GM23338 (cell line): Measurements from ENCODE around the gene SLC41A3. TPM values are rescaled to one million over a fixed set of nuclear protein-coding genes. Genes with fewer than 3 reads are reported as not detected.

ENCODE experiments used
- ATAC-seq: fragments of 200-7000 bp; cut with Tn5 transposase; 3 replicates; pipeline ENCODE4 v1.9.1; 2020
- DNase-seq: peaks from one replicate; pipeline ENCODE4 v3.0.0-alpha.2; 2015; ENCODE audit warnings: low spot score
- H2AFZ ChIP-seq: fragments of 200-600 bp; sonication (generic); 2 replicates; pipeline ENCODE4 v1.8.0; 2016; ENCODE audit warnings: antibody characterized with exemption, mild to moderate bottlenecking, moderate library complexity
- H3F3A ChIP-seq: fragments of 200-600 bp; sonication (generic); replicated peaks from 2 replicates; pipeline ENCODE4 v1.8.0; 2017; ENCODE audit warnings: antibody characterized with exemption, mixed run types, low read depth
- H3K27ac ChIP-seq: fragments of 200-600 bp; sonication (generic); 2 replicates; pipeline ENCODE4 v1.6.1; 2016; ENCODE audit warnings: low read depth
- H3K27me3 ChIP-seq: fragments of 200-600 bp; sonication (generic); 2 replicates; pipeline ENCODE4 v1.8.0; 2016; ENCODE audit warnings: mild to moderate bottlenecking, mixed run types, moderate library complexity; ENCODE audit not compliant: insufficient read depth
- H3K36me3 ChIP-seq: fragments of 200-600 bp; sonication (generic); 2 replicates; pipeline ENCODE4 v1.8.0; 2016; ENCODE audit warnings: mild to moderate bottlenecking; ENCODE audit not compliant: insufficient read depth
- H3K4me1 ChIP-seq: fragments of 200-600 bp; sonication (generic); 2 replicates; pipeline ENCODE4 v1.8.0; 2016; ENCODE audit warnings: mild to moderate bottlenecking, moderate library complexity; ENCODE audit not compliant: insufficient read depth
- H3K4me2 ChIP-seq: fragments of 200-600 bp; sonication (generic); 2 replicates; pipeline ENCODE4 v1.7.1; 2017; ENCODE audit warnings: mixed run types
- H3K4me3 ChIP-seq: fragments of 200-600 bp; sonication (generic); 2 replicates; pipeline ENCODE4 v1.6.1; 2016; ENCODE audit warnings: mixed run types
- H3K79me2 ChIP-seq: fragments of 200-600 bp; sonication (generic); replicated peaks from 2 replicates; pipeline ENCODE4 v1.8.0; 2017; ENCODE audit warnings: mild to moderate bottlenecking; ENCODE audit not compliant: insufficient read depth
- H3K9me2 ChIP-seq: fragments of 200-600 bp; sonication (generic); 2 replicates; pipeline ENCODE4 v1.8.0; 2017; ENCODE audit not compliant: insufficient read depth
- H4K20me1 ChIP-seq: fragments of 200-600 bp; sonication (generic); replicated peaks from 2 replicates; pipeline ENCODE4 v1.8.0; 2017; ENCODE audit warnings: mild to moderate bottlenecking; ENCODE audit not compliant: insufficient read depth
- H3K27ac Mint-ChIP-seq: 2 replicates; pipeline ENCODE4 v1.8.0; 2020; ENCODE audit warnings: inconsistent platforms, mild to moderate bottlenecking, moderate library complexity, mixed read lengths
- H3K27me3 Mint-ChIP-seq: 3 replicates; pipeline ENCODE4 v1.8.0; 2022; ENCODE audit warnings: low read depth, mild to moderate bottlenecking, moderate library complexity, mixed read lengths, inconsistent platforms; ENCODE audit not compliant: insufficient read depth, poor library complexity
- H3K36me3 Mint-ChIP-seq: 3 replicates; pipeline ENCODE4 v1.8.0; 2021; ENCODE audit warnings: low read depth, mild to moderate bottlenecking, inconsistent platforms, moderate library complexity, mixed read lengths
- H3K4me1 Mint-ChIP-seq: 3 replicates; pipeline ENCODE4 v1.8.0; 2020; ENCODE audit warnings: mild to moderate bottlenecking, inconsistent platforms, mixed read lengths
- H3K4me3 Mint-ChIP-seq: 3 replicates; pipeline ENCODE4 v1.8.0; 2021; ENCODE audit warnings: moderate library complexity, mild to moderate bottlenecking, inconsistent platforms, mixed read lengths
- H3K9me3 Mint-ChIP-seq: 3 replicates; pipeline ENCODE4 v1.8.0; 2020; ENCODE audit warnings: moderate library complexity, mild to moderate bottlenecking, inconsistent platforms, mixed read lengths
- CREB1 ChIP-seq: fragments of 250-450 bp; sonication (Bioruptor Pico); IDR thresholded peaks from 2 replicates; pipeline ENCODE4 v1.5.0; 2020; ENCODE audit warnings: low read depth, mild to moderate bottlenecking, moderate library complexity
- EZH2 ChIP-seq: fragments of 200-600 bp; sonication (generic); IDR thresholded peaks from one replicate; pipeline ENCODE4 v1.8.0; 2017; ENCODE audit warnings: antibody characterized with exemption, mild to moderate bottlenecking, low read depth; ENCODE audit not compliant: unreplicated experiment
- EZH2phosphoT487 ChIP-seq: fragments of 200-600 bp; sonication (generic); IDR thresholded peaks from one replicate; pipeline ENCODE4 v1.8.1; 2018; ENCODE audit warnings: antibody characterized with exemption; ENCODE audit not compliant: unreplicated experiment
- JUNB ChIP-seq: IDR thresholded peaks from one replicate; pipeline ENCODE4 v1.6.1; 2016; ENCODE audit warnings: antibody characterized with exemption; ENCODE audit not compliant: unreplicated experiment
- NANOG ChIP-seq: IDR thresholded peaks from 2 replicates; pipeline ENCODE4 v1.6.1; 2016; ENCODE audit warnings: antibody characterized with exemption, borderline replicate concordance
- POLR2AphosphoS5 ChIP-seq: IDR thresholded peaks from 2 replicates; pipeline ENCODE4 v1.6.1; 2016; ENCODE audit warnings: antibody characterized with exemption, low read depth
- STAT1 ChIP-seq: IDR thresholded peaks from one replicate; pipeline ENCODE4 v1.6.1; 2016; ENCODE audit warnings: antibody characterized with exemption; ENCODE audit not compliant: unreplicated experiment
- ZNF114 ChIP-seq: fragments of 250-450 bp; sonication (Bioruptor Pico); IDR thresholded peaks from 2 replicates; pipeline ENCODE4 v1.5.0; 2020; ENCODE audit warnings: mild to moderate bottlenecking, moderate library complexity
- ZNF331 ChIP-seq: fragments of 250-450 bp; sonication (Bioruptor Pico); IDR thresholded peaks from 2 replicates; pipeline ENCODE4 v1.5.0; 2020; ENCODE audit warnings: low read depth, mild to moderate bottlenecking, moderate library complexity
- polyA plus RNA-seq: library from polyadenylated mRNA; unstranded; fragments of >200 nt; fragmentation: Nextera tagmentation; extraction: Ambion mirVana; gene quantifications from 2 replicates; pipeline ENCODE4 v1.2.1, GENCODE V29; 2016
- total RNA-seq: library from RNA; depleted of rRNA; stranded (reverse); fragments of >200 nt; shearing (Covaris generic); gene quantifications from 2 replicates; pipeline ENCODE4 v1.2.3, GENCODE V29; 2014
- TF ChIP-seq, protein P1 (sequence below): IDR thresholded peaks from one replicate; pipeline ENCODE4 v1.6.1; 2018; ENCODE audit warnings: antibody characterized with exemption; ENCODE audit not compliant: unreplicated experiment
- TF ChIP-seq, protein P2 (sequence below): IDR thresholded peaks from 2 replicates; pipeline ENCODE4 v1.6.1; 2016; ENCODE audit warnings: antibody characterized with exemption
- TF ChIP-seq, protein P3 (sequence below): fragments of 250-450 bp; sonication (Bioruptor Pico); IDR thresholded peaks from 2 replicates; pipeline ENCODE4 v1.5.0; 2020; ENCODE audit warnings: mild to moderate bottlenecking, moderate library complexity
- TF ChIP-seq, protein P4 (sequence below), 2 experiments: fragments of 200-600 bp in 1 of 2; sonication (generic) in 1 of 2; conservative IDR thresholded peaks; 2 replicates each; pipeline versions ENCODE4 v1.5.1 to v1.6.1; 2016 to 2017; ENCODE audit warnings: antibody characterized with exemption in 2 of 2, low read depth in 2 of 2, mild to moderate bottlenecking in 2 of 2, moderate library complexity in 1 of 2

SLC41A3 gene
- total and polyA plus RNA-seq, 2 experiments from 2014 or later: 12.1 to 29.8 TPM

DNA sequence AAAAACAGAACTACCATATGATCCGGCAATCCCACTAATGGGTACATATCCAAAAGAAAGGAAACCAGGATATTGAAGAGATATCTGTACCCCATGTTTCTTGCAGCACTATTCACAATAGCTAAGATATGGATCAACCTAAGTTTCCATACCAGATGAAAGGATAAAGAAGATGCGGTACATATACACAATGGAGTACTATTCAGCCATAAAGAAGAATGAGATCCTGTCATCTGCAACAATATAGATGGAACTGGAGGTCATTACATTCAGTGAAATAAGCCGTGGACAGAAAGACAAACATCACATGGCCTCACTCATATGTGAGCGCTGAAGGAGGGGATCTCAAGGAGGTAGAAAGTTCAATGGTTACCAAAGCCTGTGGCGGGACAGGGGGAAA is 3.0 kb downstream of the SLC41A3 start (continued):
- TF ChIP-seq, protein P1, sequence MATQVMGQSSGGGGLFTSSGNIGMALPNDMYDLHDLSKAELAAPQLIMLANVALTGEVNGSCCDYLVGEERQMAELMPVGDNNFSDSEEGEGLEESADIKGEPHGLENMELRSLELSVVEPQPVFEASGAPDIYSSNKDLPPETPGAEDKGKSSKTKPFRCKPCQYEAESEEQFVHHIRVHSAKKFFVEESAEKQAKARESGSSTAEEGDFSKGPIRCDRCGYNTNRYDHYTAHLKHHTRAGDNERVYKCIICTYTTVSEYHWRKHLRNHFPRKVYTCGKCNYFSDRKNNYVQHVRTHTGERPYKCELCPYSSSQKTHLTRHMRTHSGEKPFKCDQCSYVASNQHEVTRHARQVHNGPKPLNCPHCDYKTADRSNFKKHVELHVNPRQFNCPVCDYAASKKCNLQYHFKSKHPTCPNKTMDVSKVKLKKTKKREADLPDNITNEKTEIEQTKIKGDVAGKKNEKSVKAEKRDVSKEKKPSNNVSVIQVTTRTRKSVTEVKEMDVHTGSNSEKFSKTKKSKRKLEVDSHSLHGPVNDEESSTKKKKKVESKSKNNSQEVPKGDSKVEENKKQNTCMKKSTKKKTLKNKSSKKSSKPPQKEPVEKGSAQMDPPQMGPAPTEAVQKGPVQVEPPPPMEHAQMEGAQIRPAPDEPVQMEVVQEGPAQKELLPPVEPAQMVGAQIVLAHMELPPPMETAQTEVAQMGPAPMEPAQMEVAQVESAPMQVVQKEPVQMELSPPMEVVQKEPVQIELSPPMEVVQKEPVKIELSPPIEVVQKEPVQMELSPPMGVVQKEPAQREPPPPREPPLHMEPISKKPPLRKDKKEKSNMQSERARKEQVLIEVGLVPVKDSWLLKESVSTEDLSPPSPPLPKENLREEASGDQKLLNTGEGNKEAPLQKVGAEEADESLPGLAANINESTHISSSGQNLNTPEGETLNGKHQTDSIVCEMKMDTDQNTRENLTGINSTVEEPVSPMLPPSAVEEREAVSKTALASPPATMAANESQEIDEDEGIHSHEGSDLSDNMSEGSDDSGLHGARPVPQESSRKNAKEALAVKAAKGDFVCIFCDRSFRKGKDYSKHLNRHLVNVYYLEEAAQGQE: no peak
- TF ChIP-seq EZH2 (no peak), ZNF114 (CRISPR knock-in tag) (no peak), ZNF331 (no peak)
- TF ChIP-seq, protein P2, sequence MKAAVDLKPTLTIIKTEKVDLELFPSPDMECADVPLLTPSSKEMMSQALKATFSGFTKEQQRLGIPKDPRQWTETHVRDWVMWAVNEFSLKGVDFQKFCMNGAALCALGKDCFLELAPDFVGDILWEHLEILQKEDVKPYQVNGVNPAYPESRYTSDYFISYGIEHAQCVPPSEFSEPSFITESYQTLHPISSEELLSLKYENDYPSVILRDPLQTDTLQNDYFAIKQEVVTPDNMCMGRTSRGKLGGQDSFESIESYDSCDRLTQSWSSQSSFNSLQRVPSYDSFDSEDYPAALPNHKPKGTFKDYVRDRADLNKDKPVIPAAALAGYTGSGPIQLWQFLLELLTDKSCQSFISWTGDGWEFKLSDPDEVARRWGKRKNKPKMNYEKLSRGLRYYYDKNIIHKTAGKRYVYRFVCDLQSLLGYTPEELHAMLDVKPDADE: no peak

DNA sequence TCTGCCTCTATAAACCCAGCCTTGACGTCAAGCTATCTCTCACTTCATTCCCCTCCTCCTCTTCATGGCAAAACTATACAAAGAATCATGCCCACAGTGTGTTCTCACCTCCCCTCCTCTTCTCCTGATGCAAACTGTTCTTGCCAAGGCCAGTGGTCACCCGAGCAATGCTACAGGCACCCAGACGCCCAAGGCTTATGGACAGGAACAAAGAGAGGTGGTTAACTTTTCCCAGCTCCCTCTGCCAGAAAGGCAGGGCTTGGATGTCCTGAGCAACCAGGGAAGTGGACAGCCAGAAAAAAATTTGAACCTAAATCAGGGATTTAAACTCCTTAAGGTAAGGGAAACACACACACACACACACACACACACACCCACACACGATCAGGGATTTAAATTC is 5.1 kb downstream of the SLC41A3 start:
- no peaks in the 10 kb centered on the region; the same call in 2 of the 3 replicates for H3K9me3 Mint-ChIP-seq
- no peak overlapping the region for H3K4me3 Mint-ChIP-seq
- H3K36me3 ChIP-seq: no peaks in the 10 kb centered on the region
- no peaks in the 10 kb centered on the region for H3F3A ChIP-seq
- H3K27me3 ChIP-seq: no peaks in the 10 kb centered on the region
- no peak overlapping the region for H2AFZ ChIP-seq
- ATAC-seq (no peak), DNase-seq (no peak)
- H3K27me3 Mint-ChIP-seq: no peaks in the 10 kb centered on the region
- H3K4me1 ChIP-seq: 0 out of 2 replicates have a peak, but pooled peaks cover 5% of the 10 kb centered on the region
- no peak overlapping the region for H3K4me2 ChIP-seq
- no peak overlapping the region for H3K27ac Mint-ChIP-seq
- no peak overlapping the region for H3K4me3 ChIP-seq
- 0 out of 2 replicates have a peak, but pooled peaks cover 3% of the 10 kb centered on the region for H3K79me2 ChIP-seq
- no peaks in the 10 kb centered on the region for H4K20me1 ChIP-seq
- no peaks in the 10 kb centered on the region for H3K9me2 ChIP-seq
- H3K36me3 Mint-ChIP-seq: peaks cover 14% of the 10 kb centered on the region
- H3K27ac ChIP-seq: no peak overlapping the region
- no peaks in the 10 kb centered on the region; the same call in 2 of the 3 replicates for H3K4me1 Mint-ChIP-seq
- TF ChIP-seq, protein P3, sequence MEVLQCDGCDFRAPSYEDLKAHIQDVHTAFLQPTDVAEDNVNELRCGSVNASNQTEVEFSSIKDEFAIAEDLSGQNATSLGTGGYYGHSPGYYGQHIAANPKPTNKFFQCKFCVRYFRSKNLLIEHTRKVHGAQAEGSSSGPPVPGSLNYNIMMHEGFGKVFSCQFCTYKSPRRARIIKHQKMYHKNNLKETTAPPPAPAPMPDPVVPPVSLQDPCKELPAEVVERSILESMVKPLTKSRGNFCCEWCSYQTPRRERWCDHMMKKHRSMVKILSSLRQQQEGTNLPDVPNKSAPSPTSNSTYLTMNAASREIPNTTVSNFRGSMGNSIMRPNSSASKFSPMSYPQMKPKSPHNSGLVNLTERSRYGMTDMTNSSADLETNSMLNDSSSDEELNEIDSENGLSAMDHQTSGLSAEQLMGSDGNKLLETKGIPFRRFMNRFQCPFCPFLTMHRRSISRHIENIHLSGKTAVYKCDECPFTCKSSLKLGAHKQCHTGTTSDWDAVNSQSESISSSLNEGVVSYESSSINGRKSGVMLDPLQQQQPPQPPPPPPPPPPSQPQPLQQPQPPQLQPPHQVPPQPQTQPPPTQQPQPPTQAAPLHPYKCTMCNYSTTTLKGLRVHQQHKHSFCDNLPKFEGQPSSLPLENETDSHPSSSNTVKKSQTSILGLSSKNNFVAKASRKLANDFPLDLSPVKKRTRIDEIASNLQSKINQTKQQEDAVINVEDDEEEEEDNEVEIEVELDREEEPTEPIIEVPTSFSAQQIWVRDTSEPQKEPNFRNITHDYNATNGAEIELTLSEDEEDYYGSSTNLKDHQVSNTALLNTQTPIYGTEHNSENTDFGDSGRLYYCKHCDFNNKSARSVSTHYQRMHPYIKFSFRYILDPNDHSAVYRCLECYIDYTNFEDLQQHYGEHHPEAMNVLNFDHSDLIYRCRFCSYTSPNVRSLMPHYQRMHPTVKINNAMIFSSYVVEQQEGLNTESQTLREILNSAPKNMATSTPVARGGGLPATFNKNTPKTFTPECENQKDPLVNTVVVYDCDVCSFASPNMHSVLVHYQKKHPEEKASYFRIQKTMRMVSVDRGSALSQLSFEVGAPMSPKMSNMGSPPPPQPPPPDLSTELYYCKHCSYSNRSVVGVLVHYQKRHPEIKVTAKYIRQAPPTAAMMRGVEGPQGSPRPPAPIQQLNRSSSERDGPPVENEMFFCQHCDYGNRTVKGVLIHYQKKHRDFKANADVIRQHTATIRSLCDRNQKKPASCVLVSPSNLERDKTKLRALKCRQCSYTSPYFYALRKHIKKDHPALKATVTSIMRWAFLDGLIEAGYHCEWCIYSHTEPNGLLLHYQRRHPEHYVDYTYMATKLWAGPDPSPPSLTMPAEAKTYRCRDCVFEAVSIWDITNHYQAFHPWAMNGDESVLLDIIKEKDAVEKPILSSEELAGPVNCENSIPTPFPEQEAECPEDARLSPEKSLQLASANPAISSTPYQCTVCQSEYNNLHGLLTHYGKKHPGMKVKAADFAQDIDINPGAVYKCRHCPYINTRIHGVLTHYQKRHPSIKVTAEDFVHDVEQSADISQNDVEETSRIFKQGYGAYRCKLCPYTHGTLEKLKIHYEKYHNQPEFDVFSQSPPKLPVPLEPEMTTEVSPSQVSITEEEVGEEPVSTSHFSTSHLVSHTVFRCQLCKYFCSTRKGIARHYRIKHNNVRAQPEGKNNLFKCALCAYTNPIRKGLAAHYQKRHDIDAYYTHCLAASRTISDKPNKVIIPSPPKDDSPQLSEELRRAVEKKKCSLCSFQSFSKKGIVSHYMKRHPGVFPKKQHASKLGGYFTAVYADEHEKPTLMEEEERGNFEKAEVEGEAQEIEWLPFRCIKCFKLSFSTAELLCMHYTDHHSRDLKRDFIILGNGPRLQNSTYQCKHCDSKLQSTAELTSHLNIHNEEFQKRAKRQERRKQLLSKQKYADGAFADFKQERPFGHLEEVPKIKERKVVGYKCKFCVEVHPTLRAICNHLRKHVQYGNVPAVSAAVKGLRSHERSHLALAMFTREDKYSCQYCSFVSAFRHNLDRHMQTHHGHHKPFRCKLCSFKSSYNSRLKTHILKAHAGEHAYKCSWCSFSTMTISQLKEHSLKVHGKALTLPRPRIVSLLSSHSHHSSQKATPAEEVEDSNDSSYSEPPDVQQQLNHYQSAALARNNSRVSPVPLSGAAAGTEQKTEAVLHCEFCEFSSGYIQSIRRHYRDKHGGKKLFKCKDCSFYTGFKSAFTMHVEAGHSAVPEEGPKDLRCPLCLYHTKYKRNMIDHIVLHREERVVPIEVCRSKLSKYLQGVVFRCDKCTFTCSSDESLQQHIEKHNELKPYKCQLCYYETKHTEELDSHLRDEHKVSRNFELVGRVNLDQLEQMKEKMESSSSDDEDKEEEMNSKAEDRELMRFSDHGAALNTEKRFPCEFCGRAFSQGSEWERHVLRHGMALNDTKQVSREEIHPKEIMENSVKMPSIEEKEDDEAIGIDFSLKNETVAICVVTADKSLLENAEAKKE (CRISPR knock-in tag): no peak
- no peak for TF ChIP-seq NANOG
- no peak for TF ChIP-seq POLR2AphosphoS5
- no peak for TF ChIP-seq ZNF331
- no peak for TF ChIP-seq EZH2phosphoT487
- TF ChIP-seq, protein P4, sequence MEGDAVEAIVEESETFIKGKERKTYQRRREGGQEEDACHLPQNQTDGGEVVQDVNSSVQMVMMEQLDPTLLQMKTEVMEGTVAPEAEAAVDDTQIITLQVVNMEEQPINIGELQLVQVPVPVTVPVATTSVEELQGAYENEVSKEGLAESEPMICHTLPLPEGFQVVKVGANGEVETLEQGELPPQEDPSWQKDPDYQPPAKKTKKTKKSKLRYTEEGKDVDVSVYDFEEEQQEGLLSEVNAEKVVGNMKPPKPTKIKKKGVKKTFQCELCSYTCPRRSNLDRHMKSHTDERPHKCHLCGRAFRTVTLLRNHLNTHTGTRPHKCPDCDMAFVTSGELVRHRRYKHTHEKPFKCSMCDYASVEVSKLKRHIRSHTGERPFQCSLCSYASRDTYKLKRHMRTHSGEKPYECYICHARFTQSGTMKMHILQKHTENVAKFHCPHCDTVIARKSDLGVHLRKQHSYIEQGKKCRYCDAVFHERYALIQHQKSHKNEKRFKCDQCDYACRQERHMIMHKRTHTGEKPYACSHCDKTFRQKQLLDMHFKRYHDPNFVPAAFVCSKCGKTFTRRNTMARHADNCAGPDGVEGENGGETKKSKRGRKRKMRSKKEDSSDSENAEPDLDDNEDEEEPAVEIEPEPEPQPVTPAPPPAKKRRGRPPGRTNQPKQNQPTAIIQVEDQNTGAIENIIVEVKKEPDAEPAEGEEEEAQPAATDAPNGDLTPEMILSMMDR (conservative IDR thresholded peaks at IDR 0.05; ENCODE audit: low read depth in 2 of 2): no peak
- no peak for TF ChIP-seq CREB1 (CRISPR knock-in tag)
- TF ChIP-seq JUNB: no peak
- no peak for TF ChIP-seq STAT1
- TF ChIP-seq EZH2: no peak
